Central memory CD8-positive, alpha-beta T cell (primary cell): ENCODE results near the gene NFIL3.
"Not testable (repeated sequence)": the region's sequence is repeated elsewhere in the genome, so short reads cannot be mapped to it uniquely, and the experiment has no call there.

Experiments used
- ATAC-seq: fragments of 150-1000 bp; cut with Tn5 transposase; replicated peaks from 2 replicates; pipeline ENCODE4 v1.10.0; 2022; ENCODE audit warnings: mild to moderate bottlenecking, moderate FRiP score, moderate number of reproducible peaks; ENCODE audit not compliant: poor library complexity, severe bottlenecking; ENCODE audit errors: extremely low read depth
- DNase-seq, 2 donors: peaks; one replicate each; pipeline ENCODE4 v3.0.0; 2021; ENCODE audit warnings: low spot score in 2 of 2
- H3K27ac Mint-ChIP-seq: one replicate; pipeline ENCODE4 v1.8.0; 2022; ENCODE audit warnings: low read depth, mild to moderate bottlenecking, moderate library complexity, mixed read lengths
- H3K27me3 Mint-ChIP-seq: one replicate; pipeline ENCODE4 v1.8.0; 2022; ENCODE audit warnings: mixed read lengths
- H3K36me3 Mint-ChIP-seq: one replicate; pipeline ENCODE4 v1.8.0; 2022; ENCODE audit warnings: mild to moderate bottlenecking, moderate library complexity, mixed read lengths; ENCODE audit not compliant: insufficient read depth
- H3K4me1 Mint-ChIP-seq: one replicate; pipeline ENCODE4 v1.8.0; 2022; ENCODE audit warnings: mixed read lengths
- H3K4me3 Mint-ChIP-seq: one replicate; pipeline ENCODE4 v1.8.0; 2022; ENCODE audit warnings: mild to moderate bottlenecking, moderate library complexity, mixed read lengths
- H3K9me3 Mint-ChIP-seq: one replicate; pipeline ENCODE4 v1.8.0; 2022; ENCODE audit warnings: mixed read lengths

Gene NFIL3

DNA sequence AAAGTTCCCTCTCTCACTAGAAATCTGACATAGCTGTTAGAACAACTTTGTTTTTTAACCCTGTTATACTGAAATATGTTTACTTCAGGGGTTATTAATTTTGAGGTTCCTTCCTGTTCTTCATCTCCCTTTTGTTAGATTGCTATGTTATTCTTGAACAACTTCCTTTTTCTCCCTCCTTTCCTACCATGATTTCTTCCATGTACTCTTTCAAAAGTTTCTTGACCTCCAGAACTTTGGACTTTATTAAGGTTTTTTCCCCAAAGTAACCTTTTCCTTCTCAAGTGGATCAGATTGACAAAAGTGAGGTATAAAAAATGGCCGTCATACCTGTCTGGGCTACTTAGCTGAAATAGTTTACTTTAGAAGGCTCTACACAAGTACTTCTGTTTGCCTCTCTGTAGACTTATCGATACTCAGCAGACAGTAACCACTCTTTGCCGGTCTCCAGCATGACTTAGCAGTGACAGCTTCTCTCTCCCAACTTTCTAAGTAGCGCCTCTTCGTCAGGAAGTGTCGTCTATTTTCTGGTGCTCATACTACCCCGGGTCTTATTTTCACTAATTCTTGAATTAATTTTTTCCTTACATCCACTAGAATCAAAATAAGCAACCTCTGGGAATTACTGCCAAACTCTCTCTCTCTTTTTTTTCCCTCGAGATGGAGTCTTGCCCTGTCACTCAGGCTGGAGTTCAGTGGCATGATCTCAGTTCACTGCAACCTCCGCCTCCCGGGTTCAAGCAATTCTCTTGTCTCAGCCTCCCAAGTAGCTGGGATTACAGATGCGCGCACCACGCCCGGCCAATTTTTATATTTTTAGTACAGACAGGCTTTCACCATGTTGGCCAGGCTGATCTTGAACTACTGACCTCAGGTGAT lies 19.7 kb downstream of the NFIL3 start:
- Mint-ChIP-seq H3K4me3 (no peak overlapping the region), H3K4me1 (peaks cover 7% of the 10 kb centered on the region), H3K36me3 (peaks cover 4% of the 10 kb centered on the region), H3K27ac (no peak overlapping the region), H3K27me3 (peaks cover 12% of the 10 kb centered on the region), H3K9me3 (no peaks in the 10 kb centered on the region)
- DNase-seq (no peak), ATAC-seq (no peak)

DNA sequence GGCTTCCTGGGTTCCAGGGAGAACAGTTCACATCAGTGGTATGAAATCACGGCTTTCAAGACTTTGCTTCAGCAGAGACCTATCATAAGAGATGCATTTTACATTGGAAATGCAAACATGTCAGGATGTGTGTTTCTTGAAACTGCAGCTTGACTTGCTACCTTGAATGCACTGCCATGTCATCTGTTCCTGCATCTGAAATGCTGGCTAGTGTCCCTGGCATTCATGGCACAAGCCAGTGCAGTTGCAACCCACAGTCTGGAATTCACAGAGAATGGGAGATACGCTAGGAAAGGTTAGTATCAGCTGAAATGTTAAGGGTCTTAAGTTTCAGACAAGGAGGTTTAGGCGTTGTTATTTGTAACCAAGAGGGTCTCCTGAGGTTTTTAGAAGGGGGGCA lies 24.7 kb downstream of the NFIL3 start:
- Mint-ChIP-seq H3K27ac (no peak overlapping the region), H3K4me1 (peaks cover 14% of the 10 kb centered on the region), H3K9me3 (no peaks in the 10 kb centered on the region)

DNA sequence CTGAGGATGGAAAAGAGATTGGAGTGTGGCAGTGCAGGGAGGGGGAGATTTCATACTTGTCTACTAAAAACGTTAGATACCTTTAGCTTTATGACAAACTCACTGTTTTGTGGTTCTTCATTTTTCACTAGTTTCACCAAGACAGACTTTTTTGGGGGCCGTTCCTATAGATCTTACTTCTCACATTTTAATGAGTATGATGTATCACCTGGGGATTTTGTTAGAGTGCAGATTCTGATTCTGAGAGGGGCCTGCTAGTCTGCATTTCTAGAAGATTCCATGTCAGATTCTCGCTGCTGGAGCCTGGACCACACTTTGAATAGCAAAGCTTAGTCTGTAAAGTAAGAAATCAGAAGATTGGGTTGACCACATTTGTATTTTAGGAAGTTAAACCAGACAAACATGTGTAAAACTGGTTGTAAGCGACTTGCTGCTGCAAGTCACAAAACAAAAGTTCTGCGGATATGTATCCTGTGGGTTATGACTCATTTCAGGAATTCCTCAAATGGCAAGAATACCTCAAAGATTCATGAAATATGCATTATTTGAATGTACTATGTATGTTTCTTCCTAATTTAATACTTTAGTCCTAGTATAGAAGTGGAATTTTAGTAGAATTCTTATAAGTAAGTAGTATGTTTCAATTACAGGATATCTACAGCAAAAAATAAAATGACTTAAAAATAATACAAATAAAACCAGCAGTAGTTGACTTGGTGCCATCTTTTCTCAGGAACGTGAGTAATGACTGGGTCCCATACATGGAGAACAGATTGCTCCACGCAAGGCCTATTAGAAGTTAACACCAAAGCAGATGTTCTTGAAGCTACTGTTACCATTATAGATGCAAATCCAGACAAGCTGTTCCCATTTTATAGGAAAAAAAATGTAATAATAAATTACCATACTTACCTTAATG lies 27.8 kb downstream of the NFIL3 start:
- no peak for ATAC-seq
- Mint-ChIP-seq H3K36me3 (peaks cover 4% of the 10 kb centered on the region), H3K4me3 (no peak overlapping the region), H3K4me1 (peaks cover 7% of the 10 kb centered on the region), H3K9me3 (no peaks in the 10 kb centered on the region), H3K27ac (peak overlapping the region; percentile 13), H3K27me3 (no peaks in the 10 kb centered on the region)
- DNase-seq = no peak

More for the DNA sequence above, 24.7 kb downstream of the NFIL3 start:
- Mint-ChIP-seq H3K36me3 (peaks cover 2% of the 10 kb centered on the region), H3K27me3 (peaks cover 12% of the 10 kb centered on the region), H3K4me3 (no peak overlapping the region)
- no peak for ATAC-seq
- DNase-seq = no peak

DNA sequence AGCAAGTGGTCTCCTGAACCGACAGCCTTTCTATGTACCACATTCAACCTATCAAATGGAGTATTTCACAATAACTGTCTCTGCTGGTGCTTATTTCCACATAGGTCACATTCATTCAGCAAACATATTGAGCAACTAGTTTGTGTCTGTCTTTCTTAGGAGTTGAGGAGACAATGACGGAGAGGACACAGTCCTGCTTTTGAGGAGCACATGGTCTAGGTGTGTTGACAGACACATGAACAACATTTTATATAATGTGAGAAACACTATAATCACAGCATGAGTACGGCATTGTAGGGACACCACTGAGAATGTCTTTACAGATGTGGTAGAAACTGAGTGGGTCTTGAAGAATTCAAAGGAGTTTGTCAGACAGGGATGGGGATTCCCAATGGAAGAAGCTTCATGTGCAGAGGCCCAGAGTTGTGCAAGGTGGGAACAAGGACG lies 28.5 kb downstream of the NFIL3 start:
- Mint-ChIP-seq H3K4me3 (no peak overlapping the region), H3K36me3 (peaks cover 4% of the 10 kb centered on the region)
- no peak for ATAC-seq

DNA sequence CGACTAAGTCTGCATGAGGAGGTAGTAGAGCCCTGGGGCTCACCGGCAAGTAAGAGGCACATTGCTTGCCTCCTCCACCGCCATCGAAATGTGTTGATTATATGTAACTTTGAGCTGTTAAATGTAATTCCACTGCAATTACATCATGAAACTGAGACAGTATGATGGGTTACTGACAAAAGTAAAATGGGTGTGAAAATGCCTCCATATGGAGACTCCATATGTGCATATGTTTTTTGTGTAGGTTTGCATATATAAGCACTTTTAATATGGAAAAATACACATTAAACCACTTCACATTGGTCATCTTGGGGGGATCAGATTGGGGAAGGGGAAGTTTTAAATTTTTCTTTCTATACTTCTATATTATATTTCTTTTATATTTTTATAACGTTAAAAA lies 29.8 kb downstream of the NFIL3 start:
- Mint-ChIP-seq H3K4me1 (peaks cover 7% of the 10 kb centered on the region), H3K27ac (no peak overlapping the region), H3K27me3 (no peaks in the 10 kb centered on the region), H3K36me3 (peaks cover 4% of the 10 kb centered on the region), H3K9me3 (no peaks in the 10 kb centered on the region), H3K4me3 (no peak overlapping the region)
- ATAC-seq (no peak), DNase-seq (no peak)

More for the DNA sequence above, 28.5 kb downstream of the NFIL3 start:
- no peak for DNase-seq
- Mint-ChIP-seq H3K4me1 (peaks cover 7% of the 10 kb centered on the region), H3K27me3 (no peaks in the 10 kb centered on the region), H3K9me3 (no peaks in the 10 kb centered on the region), H3K27ac (peak overlapping the region; percentile 13)

DNA sequence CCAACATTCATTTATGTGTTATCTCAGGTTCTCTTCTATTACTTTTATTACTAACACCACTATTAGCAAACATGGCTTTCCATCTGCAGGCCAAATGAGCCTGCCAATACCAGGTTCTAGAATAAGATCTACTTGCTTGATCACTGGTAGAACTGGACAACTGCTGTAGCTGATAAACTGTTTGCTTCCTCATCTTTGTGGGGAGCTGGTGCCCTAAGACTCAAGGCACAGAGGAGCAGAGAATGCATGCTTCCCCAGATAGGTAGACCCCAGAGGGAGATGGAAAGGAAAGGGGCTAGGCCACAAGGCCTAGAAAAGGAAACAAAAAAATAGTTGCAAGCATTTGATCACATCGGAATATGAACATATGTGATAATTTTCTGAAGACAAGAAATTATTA lies 31.2 kb downstream of the NFIL3 start:
- Mint-ChIP-seq H3K27ac (no peak overlapping the region), H3K36me3 (peaks cover 4% of the 10 kb centered on the region), H3K9me3 (no peaks in the 10 kb centered on the region), H3K27me3 (no peaks in the 10 kb centered on the region), H3K4me3 (no peak overlapping the region), H3K4me1 (peaks cover 7% of the 10 kb centered on the region)
- DNase-seq = no peak
- ATAC-seq = no peak

DNA sequence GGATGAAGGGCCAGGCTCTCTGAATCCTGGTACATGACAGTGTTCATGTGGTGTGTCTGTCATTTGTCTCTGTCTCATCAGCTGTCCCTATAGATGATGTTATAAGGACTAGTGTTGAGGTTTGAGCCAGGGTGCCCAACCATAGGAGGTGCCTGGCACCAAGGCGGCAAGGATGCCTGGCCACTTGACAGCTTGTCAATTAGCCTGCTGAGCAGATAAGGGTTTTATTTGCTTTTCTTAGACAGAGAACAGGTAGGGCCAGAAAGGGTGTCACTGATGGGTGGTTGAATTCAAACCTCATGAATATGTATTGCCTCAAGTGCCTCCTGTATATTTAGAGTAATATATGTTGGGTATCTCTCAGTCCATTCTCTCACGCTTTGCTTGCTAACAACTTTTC lies 31.8 kb downstream of the NFIL3 start:
- Mint-ChIP-seq H3K9me3 (no peaks in the 10 kb centered on the region), H3K4me1 (peaks cover 7% of the 10 kb centered on the region), H3K27ac (no peak overlapping the region)

DNA sequence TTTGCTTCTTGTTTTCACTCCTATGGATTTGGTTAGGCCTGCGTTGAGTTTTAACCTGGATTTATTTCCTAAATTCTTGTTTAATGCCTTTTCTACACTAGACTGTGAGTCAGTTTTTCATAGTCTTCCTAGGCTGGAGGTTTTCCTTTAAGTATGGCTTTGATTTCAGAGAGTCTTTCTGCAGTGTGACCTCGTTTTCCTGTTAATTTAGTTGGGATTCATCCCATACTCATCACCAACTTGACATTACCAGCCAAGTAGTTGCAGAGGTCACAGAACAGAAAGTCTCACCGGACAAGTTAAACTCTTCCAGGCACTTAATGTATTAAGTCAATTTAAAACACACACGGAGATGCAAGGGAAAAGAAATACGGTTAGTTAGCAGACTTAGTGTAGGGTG lies 32.2 kb downstream of the NFIL3 start:
- peaks cover 7% of the 10 kb centered on the region for H3K4me1 Mint-ChIP-seq
- H3K36me3 Mint-ChIP-seq = peaks cover 4% of the 10 kb centered on the region
- no peaks in the 10 kb centered on the region for H3K9me3 Mint-ChIP-seq
- no peaks in the 10 kb centered on the region for H3K27me3 Mint-ChIP-seq
- no peak for ATAC-seq
- H3K27ac Mint-ChIP-seq = no peak overlapping the region
- DNase-seq = no peak
- H3K4me3 Mint-ChIP-seq = no peak overlapping the region

More for the DNA sequence above, 31.8 kb downstream of the NFIL3 start:
- Mint-ChIP-seq H3K27me3 (no peaks in the 10 kb centered on the region), H3K4me3 (no peak overlapping the region), H3K36me3 (peaks cover 4% of the 10 kb centered on the region)
- DNase-seq (no peak), ATAC-seq (no peak)

DNA sequence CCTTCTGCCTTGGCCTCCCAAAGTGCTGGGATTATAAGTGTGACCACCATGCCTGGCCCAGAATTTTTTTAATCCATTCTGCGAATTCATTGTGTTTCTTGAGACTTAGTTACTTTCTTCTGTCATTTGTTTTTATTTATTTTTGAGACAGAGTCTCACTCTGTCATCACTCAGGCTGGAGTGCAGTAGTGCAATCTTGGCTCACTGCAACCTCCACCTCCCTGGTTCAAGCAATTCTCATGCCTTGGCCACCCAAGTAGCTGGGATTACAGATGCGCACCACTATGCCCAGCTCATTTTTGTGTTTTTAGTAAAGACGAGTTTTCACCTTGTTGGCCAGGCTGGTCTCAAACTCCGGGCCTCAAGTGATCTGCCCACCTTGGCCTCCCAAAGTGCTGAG lies 33.9 kb downstream of the NFIL3 start:
- not testable (repeated sequence) for H3K27ac Mint-ChIP-seq, H3K27me3 Mint-ChIP-seq, DNase-seq, H3K4me3 Mint-ChIP-seq, H3K4me1 Mint-ChIP-seq, H3K36me3 Mint-ChIP-seq, ATAC-seq, H3K9me3 Mint-ChIP-seq

DNA sequence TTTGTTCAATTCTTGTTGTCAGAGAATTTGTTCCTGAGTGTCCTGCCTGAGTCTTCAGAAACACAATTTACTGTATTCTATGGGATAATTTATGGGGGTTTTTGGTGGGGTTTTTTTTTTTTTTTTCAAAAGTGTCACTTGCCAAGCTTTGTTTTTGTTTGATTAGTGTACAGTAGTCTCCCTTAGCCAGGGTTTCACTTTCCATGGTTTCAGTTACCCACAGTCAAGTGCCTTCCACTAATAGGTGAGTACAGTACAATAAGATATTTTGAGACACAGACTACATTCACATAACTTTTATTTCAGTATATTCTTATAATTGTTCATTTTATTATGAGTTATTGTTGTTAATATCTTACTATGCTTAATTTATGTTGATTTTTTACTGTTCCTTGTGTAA lies 36.9 kb downstream of the NFIL3 start:
- H3K4me1 Mint-ChIP-seq = no peaks in the 10 kb centered on the region
- H3K4me3 Mint-ChIP-seq = no peak overlapping the region
- no peak for ATAC-seq
- H3K27me3 Mint-ChIP-seq = no peaks in the 10 kb centered on the region
- no peak overlapping the region for H3K27ac Mint-ChIP-seq
- no peak for DNase-seq
- peaks cover 2% of the 10 kb centered on the region for H3K36me3 Mint-ChIP-seq
- H3K9me3 Mint-ChIP-seq = no peaks in the 10 kb centered on the region

DNA sequence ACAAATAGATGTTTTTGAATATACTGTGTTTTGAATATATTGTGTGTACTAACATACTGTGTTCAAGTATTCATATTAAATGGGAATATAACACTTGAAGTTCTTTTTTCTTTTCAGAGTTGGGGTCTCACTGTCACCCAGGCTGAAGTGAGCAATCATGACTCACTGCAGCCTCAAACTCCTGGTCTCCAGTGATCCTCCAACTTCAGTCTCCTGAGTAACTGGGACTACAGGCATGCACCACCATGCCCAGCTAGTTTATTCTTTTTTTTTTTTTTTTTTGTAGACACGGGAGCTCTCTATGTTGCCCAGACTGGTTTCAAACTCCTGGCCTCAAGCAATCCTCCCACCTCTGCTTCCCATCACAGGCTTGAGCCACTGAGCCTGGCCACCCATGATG lies 38.7 kb downstream of the NFIL3 start:
- DNase-seq = no peak
- Mint-ChIP-seq H3K4me3 (no peak overlapping the region), H3K9me3 (no peaks in the 10 kb centered on the region), H3K4me1 (no peaks in the 10 kb centered on the region), H3K27me3 (no peaks in the 10 kb centered on the region), H3K27ac (no peak overlapping the region), H3K36me3 (no peaks in the 10 kb centered on the region)
- no peak for ATAC-seq

DNA sequence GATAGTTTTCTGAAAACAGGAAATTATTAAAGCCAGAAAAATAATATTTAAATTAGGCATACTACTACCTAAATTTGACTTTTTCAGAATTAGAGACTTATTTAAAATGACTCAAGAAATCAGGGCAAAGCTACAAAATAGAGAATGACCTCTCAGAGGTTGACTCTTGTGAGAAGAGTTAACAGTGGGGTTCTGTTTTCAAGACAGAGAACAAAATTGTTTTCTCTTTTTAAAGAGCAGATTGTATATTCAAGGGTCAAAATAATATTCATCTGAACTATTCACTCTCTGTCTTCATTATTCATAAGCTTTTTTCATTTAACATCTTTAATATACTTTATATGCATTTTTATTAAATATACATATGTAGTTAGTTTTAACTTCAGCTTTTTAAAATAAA lies 40.1 kb downstream of the NFIL3 start:
- ATAC-seq (no peak), DNase-seq (no peak)
- H3K27me3 Mint-ChIP-seq = no peaks in the 10 kb centered on the region
- no peak overlapping the region for H3K27ac Mint-ChIP-seq
- H3K36me3 Mint-ChIP-seq = no peaks in the 10 kb centered on the region
- H3K4me1 Mint-ChIP-seq = no peaks in the 10 kb centered on the region
- H3K9me3 Mint-ChIP-seq = no peaks in the 10 kb centered on the region
- no peak overlapping the region for H3K4me3 Mint-ChIP-seq
